Keratinocyte (primary cell): Measurements from ENCODE around the gene KCNQ1OT1. TPM values are rescaled to one million over a fixed set of nuclear protein-coding genes. Genes with fewer than 3 reads are reported as not detected.

Experiments
- DNase-seq: peaks from one replicate; pipeline ENCODE4 v3.0.0-alpha.2; 2011; ENCODE audit warnings: low read depth, missing footprints, low spot score
- FAIRE-seq: peaks from 2 replicates; lab custom pipeline; 2011; peaks lifted over from hg19 to GRCh38; lab: Jason Lieb, UNC
- H2AFZ ChIP-seq: 2 replicates; pipeline ENCODE4 v1.6.0; 2012; ENCODE audit warnings: low read length, control low read depth, inconsistent platforms; ENCODE audit not compliant: control insufficient read depth
- H3K27ac ChIP-seq: 2 replicates; pipeline ENCODE4 v1.5.1; 2011; ENCODE audit warnings: low read length; ENCODE audit not compliant: control insufficient read depth, insufficient read depth
- H3K27me3 ChIP-seq: 3 replicates; pipeline ENCODE4 v1.6.0; 2011; ENCODE audit warnings: low read length; ENCODE audit not compliant: control insufficient read depth, insufficient read depth; ENCODE audit errors: extremely low read depth
- H3K36me3 ChIP-seq, 2 experiments: 2 replicates in 1 of 2; 3 replicates in 1 of 2; pipeline ENCODE4 v1.5.1; 2011; ENCODE audit warnings: low read length in 2 of 2, mild to moderate bottlenecking in 1 of 2; ENCODE audit not compliant: control insufficient read depth in 2 of 2, insufficient read depth in 2 of 2; ENCODE audit errors: extremely low read depth in 1 of 2
- H3K4me1 ChIP-seq: 3 replicates; pipeline ENCODE4 v1.5.1; 2011; ENCODE audit warnings: low read length; ENCODE audit not compliant: control insufficient read depth, insufficient read depth; ENCODE audit errors: extremely low read depth
- H3K4me2 ChIP-seq: 3 replicates; pipeline ENCODE4 v1.6.0; 2011; ENCODE audit warnings: low read depth, low read length; ENCODE audit not compliant: control insufficient read depth, insufficient read depth; ENCODE audit errors: extremely low read depth
- H3K4me3 ChIP-seq, 3 experiments: fragments of 200-600 bp in 1 of 3; sonication (generic) in 1 of 3; 2 replicates in 2 of 3; 3 replicates in 1 of 3; pipeline ENCODE4 v1.5.1; 2011 to 2016; ENCODE audit warnings: low read length in 3 of 3, mild to moderate bottlenecking in 3 of 3, control low read depth in 2 of 3, inconsistent platforms in 1 of 3, low read depth in 1 of 3, mixed read lengths in 1 of 3, mixed run types in 1 of 3, moderate library complexity in 1 of 3; ENCODE audit not compliant: control insufficient read depth in 2 of 3, insufficient read depth in 2 of 3; ENCODE audit errors: extremely low read depth in 1 of 3
- H3K79me2 ChIP-seq: 2 replicates; pipeline ENCODE4 v1.6.0; 2012; ENCODE audit warnings: low read length; ENCODE audit not compliant: control insufficient read depth, insufficient read depth
- H3K9ac ChIP-seq: 3 replicates; pipeline ENCODE4 v1.6.0; 2011; ENCODE audit warnings: low read length; ENCODE audit not compliant: control insufficient read depth, insufficient read depth; ENCODE audit errors: extremely low read depth
- H3K9me1 ChIP-seq: 3 replicates; pipeline ENCODE4 v1.6.0; 2011; ENCODE audit warnings: low read length; ENCODE audit not compliant: control insufficient read depth, insufficient read depth; ENCODE audit errors: extremely low read depth
- H3K9me3 ChIP-seq: 2 replicates; pipeline ENCODE4 v1.5.1; 2012; ENCODE audit warnings: low read depth, low read length; ENCODE audit not compliant: control insufficient read depth
- H4K20me1 ChIP-seq: 3 replicates; pipeline ENCODE4 v1.6.0; 2011; ENCODE audit warnings: low read length; ENCODE audit not compliant: control insufficient read depth, insufficient read depth; ENCODE audit errors: extremely low read depth
- CTCF ChIP-seq, 3 experiments: IDR thresholded peaks in 1 of 3; conservative IDR thresholded peaks in 1 of 3; optimal IDR thresholded peaks in 1 of 3; 2 replicates in 2 of 3; 3 replicates in 1 of 3; pipeline versions ENCODE3 to v1.5.1; 2011; ENCODE audit warnings: low read length in 3 of 3, mild to moderate bottlenecking in 3 of 3, moderate library complexity in 2 of 3, control low read depth in 1 of 3, inconsistent platforms in 1 of 3; ENCODE audit not compliant: insufficient read depth in 2 of 3; ENCODE audit errors: extremely low read depth in 1 of 3
- EZH2 ChIP-seq: IDR thresholded peaks from one replicate; pipeline ENCODE4 v1.6.1; 2012; ENCODE audit warnings: inconsistent platforms, mild to moderate bottlenecking, low read length, moderate library complexity
- dilution Hi-C: fragments of 300-500 bp; cut with MboI; formaldehyde crosslinking; loops from one replicate; pipeline ENCODE4 v1.7.0; 2020; ENCODE audit warnings: low sequenced_read_pairs; ENCODE audit not compliant: extremely low pct_ligation_motif_present
- polyA plus RNA-seq, 5 experiments: library from polyadenylated mRNA; depleted of rRNA in 3 of 5; stranded (reverse) in 3 of 5; stranded (forward) in 1 of 5; unstranded in 1 of 5; fragments of >200 nt; gene quantifications; 1 replicate in 1 of 5; 2 replicates in 3 of 5; 3 replicates in 1 of 5; pipeline versions ENCODE4 v1.2.1 to v1.2.3, GENCODE V29; 2011 to 2012; ENCODE audit warnings: missing spikeins in 2 of 5, low read depth in 1 of 5, low replicate concordance in 1 of 5

Gene KCNQ1OT1
- polyA plus RNA-seq, 1 donor (not counting 4 experiments of a cell fraction or from before 2014, with no cell fraction given), result 0.07 TPM

GRCh38 chr11:2673871-2674471, 25.8 kb downstream of the KCNQ1OT1 start:
- Histone ChIP-seq H3K4me1 (no peaks in the 10 kb centered on the region), H3K79me2 (no peaks in the 10 kb centered on the region), H3K4me3 (no peak overlapping the region), H3K27ac (no peak overlapping the region), H3K27me3 (no peaks in the 10 kb centered on the region), H2AFZ (no peak overlapping the region), H3K9me1 (no peaks in the 10 kb centered on the region), H4K20me1 (peaks cover 1% of the 10 kb centered on the region), H3K9me3 (no peaks in the 10 kb centered on the region), H3K36me3 (no peaks in the 10 kb centered on the region), H3K4me2 (no peak overlapping the region), H3K9ac (no peak overlapping the region)
- no peak for TF ChIP-seq EZH2
- TF ChIP-seq CTCF (optimal IDR thresholded peaks at IDR 0.05 in 1 of 3, IDR thresholded peaks at IDR 0.05 in 1 of 3, conservative IDR thresholded peaks at IDR 0.05 in 1 of 3; ENCODE audit: extremely low read depth in 1 of 3, insufficient read depth in 2 of 3, low read length in 3 of 3), result no peak
- DNase-seq (no peak), FAIRE-seq (no peak)
- dilution Hi-C loops, result no loop called here

GRCh38 chr11:2673250-2673610, 26.6 kb downstream of the KCNQ1OT1 start:
- Histone ChIP-seq H3K79me2 (no peaks in the 10 kb centered on the region), H3K36me3 (no peaks in the 10 kb centered on the region), H3K4me3 (no peak overlapping the region), H3K27ac (no peak overlapping the region), H3K9ac (no peak overlapping the region), H3K9me3 (no peaks in the 10 kb centered on the region), H3K9me1 (no peaks in the 10 kb centered on the region), H3K4me1 (no peaks in the 10 kb centered on the region), H3K4me2 (no peak overlapping the region), H2AFZ (no peak overlapping the region), H4K20me1 (peaks cover 3% of the 10 kb centered on the region), H3K27me3 (no peaks in the 10 kb centered on the region)
- FAIRE-seq, result no peak
- TF ChIP-seq CTCF (optimal IDR thresholded peaks at IDR 0.05 in 1 of 3, IDR thresholded peaks at IDR 0.05 in 1 of 3, conservative IDR thresholded peaks at IDR 0.05 in 1 of 3; ENCODE audit: extremely low read depth in 1 of 3, insufficient read depth in 2 of 3, low read length in 3 of 3) (no peak), EZH2 (no peak)
- dilution Hi-C loops, result no loop called here
- DNase-seq, result no peak
